ENCODE data around the gene COL27A1.
A peak's percentile ranks its signal among the peaks of the same experiment; 100 is the strongest.

Gene COL27A1

GRCh38 chr9:114272739-114273431, 117.5 kb downstream of the COL27A1 start:
- DNase-seq (ENCODE audit: low read depth in 2 of 2), result no peak

GRCh38 chr9:114273461-114273881, 118.1 kb downstream of the COL27A1 start:
- no peak for DNase-seq (ENCODE audit: low read depth in 2 of 2)

GRCh38 chr9:114274217-114274616, 118.9 kb downstream of the COL27A1 start:
- DNase-seq (ENCODE audit: low read depth in 2 of 2), result no peak

GRCh38 chr9:114275246-114276004, 120.1 kb downstream of the COL27A1 start:
- no peak for DNase-seq (ENCODE audit: low read depth in 2 of 2)

GRCh38 chr9:114276908-114277821, 121.8 kb downstream of the COL27A1 start:
- no peak for DNase-seq (ENCODE audit: low read depth in 2 of 2)

- no peak for DNase-seq (ENCODE audit: low read depth in 2 of 2)
These were observed 123.0 kb downstream of the COL27A1 start for GRCh38 chr9:114278356-114278755.

GRCh38 chr9:114278881-114279570, 123.7 kb downstream of the COL27A1 start:
- no peak for DNase-seq (ENCODE audit: low read depth in 2 of 2)

GRCh38 chr9:114279693-114280092, 124.4 kb downstream of the COL27A1 start:
- DNase-seq (ENCODE audit: low read depth in 2 of 2), result no peak

- no peak for DNase-seq (ENCODE audit: low read depth in 2 of 2)
These were observed 125.5 kb downstream of the COL27A1 start for GRCh38 chr9:114280636-114281472.

- DNase-seq (ENCODE audit: low read depth in 2 of 2), result no peak
These were observed 126.3 kb downstream of the COL27A1 start for GRCh38 chr9:114281473-114282103.

GRCh38 chr9:114282104-114282485, 126.8 kb downstream of the COL27A1 start:
- no peak for DNase-seq (ENCODE audit: low read depth in 2 of 2)

- no peak for DNase-seq (ENCODE audit: low read depth in 2 of 2)
These were observed 127.2 kb downstream of the COL27A1 start for GRCh38 chr9:114282507-114282906.

GRCh38 chr9:114282926-114283325, 127.6 kb downstream of the COL27A1 start:
- peak in 1 of 2 donors; percentile 19 for DNase-seq (ENCODE audit: low read depth in 2 of 2)

- DNase-seq (ENCODE audit: low read depth in 2 of 2), result no peak
These were observed 128.3 kb downstream of the COL27A1 start for GRCh38 chr9:114283551-114284111.

GRCh38 chr9:114284316-114285060, 129.2 kb downstream of the COL27A1 start:
- no peak for DNase-seq (ENCODE audit: low read depth in 2 of 2)

GRCh38 chr9:114285166-114285867, 130.0 kb downstream of the COL27A1 start:
- DNase-seq (ENCODE audit: low read depth in 2 of 2), result no peak

- DNase-seq (ENCODE audit: low read depth in 2 of 2), result no peak
These were observed 130.9 kb downstream of the COL27A1 start for GRCh38 chr9:114286146-114286679.
